ENCODE results near the gene C16orf96. TPM values are rescaled to one million over a fixed set of nuclear protein-coding genes. Genes with fewer than 3 reads are reported as not detected.

Gene C16orf96
- total and polyA plus RNA-seq, 2 of the 13 experiments (the other 11 are each of a cell fraction or from before 2014, with no cell fraction given): 0.03 TPM; not detected in 1

DNA sequence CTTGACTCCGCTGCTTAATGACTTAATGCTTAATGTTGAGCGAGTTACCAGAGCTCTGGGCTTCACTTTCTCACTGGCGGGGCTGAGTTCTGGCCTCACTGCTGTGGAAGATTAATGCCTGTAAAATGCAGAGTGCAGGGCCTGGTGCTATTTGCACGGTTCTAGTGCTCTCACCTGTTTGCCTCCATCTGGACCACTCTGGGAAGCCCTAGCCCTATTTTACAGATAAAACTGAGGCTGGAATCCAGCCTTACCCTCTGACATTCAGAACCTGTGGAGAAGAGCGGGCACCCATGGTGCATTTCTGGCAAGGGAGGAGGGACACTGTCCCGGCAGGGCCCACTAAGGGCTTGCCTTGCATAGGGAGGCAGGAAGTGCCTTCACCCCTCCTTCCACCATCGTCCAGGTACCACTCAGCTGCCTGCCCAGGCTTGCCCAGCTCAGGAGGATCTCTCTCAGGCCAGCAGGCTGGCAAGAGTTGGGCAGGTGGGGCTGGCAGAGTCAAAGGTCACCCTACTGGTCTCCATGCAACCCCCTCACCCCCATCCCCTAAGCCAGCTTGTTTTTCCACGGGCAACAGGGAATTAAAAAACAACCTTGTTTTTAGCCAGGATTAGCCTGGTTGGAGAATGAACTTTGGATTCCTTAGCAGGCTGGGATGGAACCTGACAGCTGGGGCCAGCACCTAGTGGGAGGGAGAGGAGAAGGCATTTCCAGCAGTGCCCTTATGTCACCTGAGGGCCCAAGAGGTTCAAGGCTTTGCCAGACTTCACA is 62.7 kb downstream of the C16orf96 start (continued):
- TF ChIP-seq, protein P1, sequence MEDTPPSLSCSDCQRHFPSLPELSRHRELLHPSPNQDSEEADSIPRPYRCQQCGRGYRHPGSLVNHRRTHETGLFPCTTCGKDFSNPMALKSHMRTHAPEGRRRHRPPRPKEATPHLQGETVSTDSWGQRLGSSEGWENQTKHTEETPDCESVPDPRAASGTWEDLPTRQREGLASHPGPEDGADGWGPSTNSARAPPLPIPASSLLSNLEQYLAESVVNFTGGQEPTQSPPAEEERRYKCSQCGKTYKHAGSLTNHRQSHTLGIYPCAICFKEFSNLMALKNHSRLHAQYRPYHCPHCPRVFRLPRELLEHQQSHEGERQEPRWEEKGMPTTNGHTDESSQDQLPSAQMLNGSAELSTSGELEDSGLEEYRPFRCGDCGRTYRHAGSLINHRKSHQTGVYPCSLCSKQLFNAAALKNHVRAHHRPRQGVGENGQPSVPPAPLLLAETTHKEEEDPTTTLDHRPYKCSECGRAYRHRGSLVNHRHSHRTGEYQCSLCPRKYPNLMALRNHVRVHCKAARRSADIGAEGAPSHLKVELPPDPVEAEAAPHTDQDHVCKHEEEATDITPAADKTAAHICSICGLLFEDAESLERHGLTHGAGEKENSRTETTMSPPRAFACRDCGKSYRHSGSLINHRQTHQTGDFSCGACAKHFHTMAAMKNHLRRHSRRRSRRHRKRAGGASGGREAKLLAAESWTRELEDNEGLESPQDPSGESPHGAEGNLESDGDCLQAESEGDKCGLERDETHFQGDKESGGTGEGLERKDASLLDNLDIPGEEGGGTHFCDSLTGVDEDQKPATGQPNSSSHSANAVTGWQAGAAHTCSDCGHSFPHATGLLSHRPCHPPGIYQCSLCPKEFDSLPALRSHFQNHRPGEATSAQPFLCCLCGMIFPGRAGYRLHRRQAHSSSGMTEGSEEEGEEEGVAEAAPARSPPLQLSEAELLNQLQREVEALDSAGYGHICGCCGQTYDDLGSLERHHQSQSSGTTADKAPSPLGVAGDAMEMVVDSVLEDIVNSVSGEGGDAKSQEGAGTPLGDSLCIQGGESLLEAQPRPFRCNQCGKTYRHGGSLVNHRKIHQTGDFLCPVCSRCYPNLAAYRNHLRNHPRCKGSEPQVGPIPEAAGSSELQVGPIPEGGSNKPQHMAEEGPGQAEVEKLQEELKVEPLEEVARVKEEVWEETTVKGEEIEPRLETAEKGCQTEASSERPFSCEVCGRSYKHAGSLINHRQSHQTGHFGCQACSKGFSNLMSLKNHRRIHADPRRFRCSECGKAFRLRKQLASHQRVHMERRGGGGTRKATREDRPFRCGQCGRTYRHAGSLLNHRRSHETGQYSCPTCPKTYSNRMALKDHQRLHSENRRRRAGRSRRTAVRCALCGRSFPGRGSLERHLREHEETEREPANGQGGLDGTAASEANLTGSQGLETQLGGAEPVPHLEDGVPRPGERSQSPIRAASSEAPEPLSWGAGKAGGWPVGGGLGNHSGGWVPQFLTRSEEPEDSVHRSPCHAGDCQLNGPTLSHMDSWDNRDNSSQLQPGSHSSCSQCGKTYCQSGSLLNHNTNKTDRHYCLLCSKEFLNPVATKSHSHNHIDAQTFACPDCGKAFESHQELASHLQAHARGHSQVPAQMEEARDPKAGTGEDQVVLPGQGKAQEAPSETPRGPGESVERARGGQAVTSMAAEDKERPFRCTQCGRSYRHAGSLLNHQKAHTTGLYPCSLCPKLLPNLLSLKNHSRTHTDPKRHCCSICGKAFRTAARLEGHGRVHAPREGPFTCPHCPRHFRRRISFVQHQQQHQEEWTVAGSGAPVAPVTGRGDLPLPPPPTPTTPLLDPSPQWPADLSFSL (CRISPR knock-in tag; IDR thresholded peaks at IDR 0.05): no peak
- 0 out of 2 replicates have a peak, but pooled peaks have one; percentile 39 for TF ChIP-seq ZNF761 (CRISPR knock-in tag; conservative IDR thresholded peaks at IDR 0.05)
- no peak for TF ChIP-seq CAMTA2 (CRISPR knock-in tag; IDR thresholded peaks at IDR 0.05; ENCODE audit: borderline replicate concordance)
- no peak for TF ChIP-seq ZNF883 (CRISPR knock-in tag; IDR thresholded peaks at IDR 0.05; ENCODE audit: not compliant biosample characterization)
- TF ChIP-seq NR2F6 (IDR thresholded peaks at IDR 0.05): no peak; the same call in 1 of the 2 replicates
- TF ChIP-seq NR2F6 (CRISPR knock-in tag; IDR thresholded peaks at IDR 0.05): no peak; the same call in none of the 2 replicates
- TF ChIP-seq ZNF792 (CRISPR knock-in tag; IDR thresholded peaks at IDR 0.05): no peak
- TF ChIP-seq SMAD3 (CRISPR knock-in tag; IDR thresholded peaks at IDR 0.05): no peak
- no peak for TF ChIP-seq NFRKB (IDR thresholded peaks at IDR 0.05)
- TF ChIP-seq ZNF720 (CRISPR knock-in tag; IDR thresholded peaks at IDR 0.05): no peak
- TF ChIP-seq MLXIP (CRISPR knock-in tag; IDR thresholded peaks at IDR 0.05; ENCODE audit: borderline replicate concordance): no peak
- TF ChIP-seq BHLHE40 (IDR thresholded peaks at IDR 0.05; ENCODE audit: low read length): no peak
- peak in 1 of 2 experiments; percentile 19; a peak in 1 of 4 replicates for TF ChIP-seq EP300 (IDR thresholded peaks at IDR 0.05; ENCODE audit: low read depth in 2 of 2, low read length in 2 of 2)
- no peak for TF ChIP-seq EP300 (CRISPR knock-in tag; IDR thresholded peaks at IDR 0.05; ENCODE audit: borderline replicate concordance)
- no peak for TF ChIP-seq CHD4 (IDR thresholded peaks at IDR 0.05; ENCODE audit: borderline replicate concordance, low read length)
- no peak for TF ChIP-seq ETS1 (CRISPR knock-in tag; IDR thresholded peaks at IDR 0.05)
- no peak for TF ChIP-seq PLSCR1 (CRISPR knock-in tag; IDR thresholded peaks at IDR 0.05; ENCODE audit: borderline replicate concordance)
- TF ChIP-seq ZKSCAN8 (CRISPR knock-in tag; IDR thresholded peaks at IDR 0.05; ENCODE audit: borderline replicate concordance): 0 out of 2 replicates have a peak, but pooled peaks have one; percentile 14
- no peak for TF ChIP-seq SETDB1 (CRISPR knock-in tag; IDR thresholded peaks at IDR 0.05; ENCODE audit: borderline replicate concordance)

Measured in HepG2 (cell line).